Endometrial microvascular endothelial cells (primary cell): ENCODE data around the gene CNOT3. TPM values are rescaled to one million over a fixed set of nuclear protein-coding genes. Genes with fewer than 3 reads are reported as not detected.
"Not testable (repeated sequence)": the region's sequence is repeated elsewhere in the genome, so short reads cannot be mapped to it uniquely, and the experiment has no call there.

Source experiments
- in situ Hi-C: cut with HindIII; loops from 2 replicates; pipeline ENCODE4 v1.10.0; 2017; ENCODE audit warnings: low sequenced_read_pairs, low pct_unique_long_range_greater_than_20kb; ENCODE audit errors: inconsistent ontology term
- total RNA-seq: library from RNA; depleted of rRNA; stranded (reverse); fragments of >200 nt; gene quantifications from one replicate; pipeline ENCODE4 v1.2.3, GENCODE V29; 2015; ENCODE audit errors: inconsistent ontology term

CNOT3 gene
- total RNA-seq, 1 donor from 2014 or later = 20.3 TPM

GRCh38 chr19:54162884-54163283 is 25.3 kb downstream of the CNOT3 start:
- in situ Hi-C loops = no loop called here

- in situ Hi-C loops = no loop called here
Measured at GRCh38 chr19:54164369-54165068, 27.0 kb downstream of the CNOT3 start.

- in situ Hi-C loops = no loop called here
Measured at GRCh38 chr19:54165222-54165621, 27.7 kb downstream of the CNOT3 start.

- in situ Hi-C loops = no loop called here
Measured at GRCh38 chr19:54168174-54168917, 30.8 kb downstream of the CNOT3 start.

- in situ Hi-C loops = no loop called here
Measured at GRCh38 chr19:54169149-54169740, 31.7 kb downstream of the CNOT3 start.

GRCh38 chr19:54171736-54172431 is 34.3 kb downstream of the CNOT3 start:
- in situ Hi-C loops = not testable (repeated sequence)

GRCh38 chr19:54172471-54173358 is 35.2 kb downstream of the CNOT3 start, which contains the start of gene TMC4:
Gene TMC4, minus strand, starts transcription at chr19:54173160. Its CDS starts 43 bp downstream, at chr19:54173117.
- in situ Hi-C loops = no loop called here

GRCh38 chr19:54173359-54173699 is 35.8 kb downstream of the CNOT3 start:
- in situ Hi-C loops = no loop called here

- in situ Hi-C loops = no loop called here
Measured at GRCh38 chr19:54173951-54174834, 36.6 kb downstream of the CNOT3 start.

GRCh38 chr19:54178581-54179261 is 41.2 kb downstream of the CNOT3 start:
- in situ Hi-C loops = no loop called here

- in situ Hi-C loops = no loop called here
Measured at GRCh38 chr19:54179262-54179852, 41.8 kb downstream of the CNOT3 start.

- in situ Hi-C loops = no loop called here
Measured at GRCh38 chr19:54179921-54180461, 42.4 kb downstream of the CNOT3 start.

- in situ Hi-C loops = no loop called here
Measured at GRCh38 chr19:54180691-54181091, 43.1 kb downstream of the CNOT3 start.

- in situ Hi-C loops = not testable (repeated sequence)
Measured at GRCh38 chr19:54181894-54182293, 44.3 kb downstream of the CNOT3 start.

- in situ Hi-C loops = no loop called here
Measured at GRCh38 chr19:54183431-54183830, 45.9 kb downstream of the CNOT3 start.

GRCh38 chr19:54186351-54186750 is 48.8 kb downstream of the CNOT3 start:
- in situ Hi-C loops = no loop called here
